HEK293 (cell line): ENCODE measurements around the gene ZRSR2.

Experiments
- ZNF621 ChIP-seq: fragments of 450-650 bp; formaldehyde crosslinking; IDR thresholded peaks from 2 replicates; pipeline ENCODE4 v1.5.1; 2017; ENCODE audit warnings: missing biosample characterization, missing genetic modification characterization
- TF ChIP-seq, protein P1 (sequence below): fragments of 450-650 bp; formaldehyde crosslinking; IDR thresholded peaks from 2 replicates; pipeline ENCODE4 v1.5.1; 2016; ENCODE audit warnings: missing biosample characterization, missing genetic modification characterization
- TF ChIP-seq, protein P2 (sequence below): fragments of 450-650 bp; formaldehyde crosslinking; IDR thresholded peaks from 2 replicates; pipeline ENCODE4 v1.5.1; 2016; ENCODE audit warnings: missing biosample characterization, missing genetic modification characterization

DNA sequence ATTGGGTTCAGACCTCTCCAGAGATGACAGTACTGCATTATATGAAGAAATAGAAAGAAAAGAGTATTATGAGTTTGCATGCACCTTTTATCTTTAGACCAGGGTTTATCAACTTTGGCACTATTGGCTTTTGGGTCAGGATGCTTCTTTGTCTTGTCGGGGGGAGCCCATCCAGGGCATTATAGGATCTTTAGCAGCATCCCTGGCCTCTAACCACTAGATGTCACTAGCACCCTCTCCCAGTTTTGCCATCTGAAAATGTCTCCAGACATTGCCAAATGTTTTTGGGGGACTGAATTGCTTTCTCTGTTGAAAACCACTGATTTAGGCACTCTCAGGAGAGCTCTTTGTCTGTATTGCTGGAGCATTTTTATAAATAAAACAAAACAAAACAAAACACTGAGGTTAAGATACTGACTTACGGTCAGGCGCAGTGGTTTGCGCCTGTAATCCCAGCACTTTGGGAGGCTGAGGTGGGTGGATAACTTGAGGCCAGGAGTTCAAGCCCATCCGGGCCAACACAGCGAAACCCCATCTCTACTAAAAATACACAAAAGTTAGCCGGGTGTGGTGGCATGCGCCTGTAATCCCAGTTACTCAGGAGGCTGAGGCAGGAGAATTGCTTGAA is 28.6 kb upstream of the ZRSR2 start:
- TF ChIP-seq, protein P1, sequence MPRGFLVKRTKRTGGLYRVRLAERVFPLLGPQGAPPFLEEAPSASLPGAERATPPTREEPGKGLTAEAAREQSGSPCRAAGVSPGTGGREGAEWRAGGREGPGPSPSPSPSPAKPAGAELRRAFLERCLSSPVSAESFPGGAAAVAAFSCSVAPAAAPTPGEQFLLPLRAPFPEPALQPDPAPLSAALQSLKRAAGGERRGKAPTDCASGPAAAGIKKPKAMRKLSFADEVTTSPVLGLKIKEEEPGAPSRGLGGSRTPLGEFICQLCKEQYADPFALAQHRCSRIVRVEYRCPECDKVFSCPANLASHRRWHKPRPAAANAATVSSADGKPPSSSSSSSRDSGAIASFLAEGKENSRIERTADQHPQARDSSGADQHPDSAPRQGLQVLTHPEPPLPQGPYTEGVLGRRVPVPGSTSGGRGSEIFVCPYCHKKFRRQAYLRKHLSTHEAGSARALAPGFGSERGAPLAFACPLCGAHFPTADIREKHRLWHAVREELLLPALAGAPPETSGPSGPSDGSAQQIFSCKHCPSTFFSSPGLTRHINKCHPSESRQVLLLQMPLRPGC (tag by site-specific recombination), result no peak
- TF ChIP-seq, protein P2, sequence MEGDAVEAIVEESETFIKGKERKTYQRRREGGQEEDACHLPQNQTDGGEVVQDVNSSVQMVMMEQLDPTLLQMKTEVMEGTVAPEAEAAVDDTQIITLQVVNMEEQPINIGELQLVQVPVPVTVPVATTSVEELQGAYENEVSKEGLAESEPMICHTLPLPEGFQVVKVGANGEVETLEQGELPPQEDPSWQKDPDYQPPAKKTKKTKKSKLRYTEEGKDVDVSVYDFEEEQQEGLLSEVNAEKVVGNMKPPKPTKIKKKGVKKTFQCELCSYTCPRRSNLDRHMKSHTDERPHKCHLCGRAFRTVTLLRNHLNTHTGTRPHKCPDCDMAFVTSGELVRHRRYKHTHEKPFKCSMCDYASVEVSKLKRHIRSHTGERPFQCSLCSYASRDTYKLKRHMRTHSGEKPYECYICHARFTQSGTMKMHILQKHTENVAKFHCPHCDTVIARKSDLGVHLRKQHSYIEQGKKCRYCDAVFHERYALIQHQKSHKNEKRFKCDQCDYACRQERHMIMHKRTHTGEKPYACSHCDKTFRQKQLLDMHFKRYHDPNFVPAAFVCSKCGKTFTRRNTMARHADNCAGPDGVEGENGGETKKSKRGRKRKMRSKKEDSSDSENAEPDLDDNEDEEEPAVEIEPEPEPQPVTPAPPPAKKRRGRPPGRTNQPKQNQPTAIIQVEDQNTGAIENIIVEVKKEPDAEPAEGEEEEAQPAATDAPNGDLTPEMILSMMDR (tag by site-specific recombination), result no peak; the same call in 1 of the 2 replicates
- no peak for TF ChIP-seq ZNF621 (tag by site-specific recombination)
